Astrocyte of the cerebellum (primary cell): ENCODE measurements around the gene USF2.

Source experiments
- DNase-seq: peaks from one replicate; pipeline ENCODE4 v3.0.0-alpha.2; 2011; ENCODE audit warnings: low read depth
- H3K4me3 ChIP-seq: 2 replicates; pipeline ENCODE4 v1.5.1; 2011; ENCODE audit warnings: mild to moderate bottlenecking, low read depth, low read length, moderate library complexity
- in situ Hi-C: cut with HindIII; loops from 2 replicates; pipeline ENCODE4 v1.10.0; 2017; ENCODE audit warnings: low sequenced_read_pairs
- TF ChIP-seq, protein P1 (sequence below): IDR thresholded peaks from 2 replicates; pipeline ENCODE4 v1.5.1; 2012; ENCODE audit warnings: low read length, low read depth, moderate library complexity, mild to moderate bottlenecking; ENCODE audit errors: missing control alignments

The USF2 gene

DNA sequence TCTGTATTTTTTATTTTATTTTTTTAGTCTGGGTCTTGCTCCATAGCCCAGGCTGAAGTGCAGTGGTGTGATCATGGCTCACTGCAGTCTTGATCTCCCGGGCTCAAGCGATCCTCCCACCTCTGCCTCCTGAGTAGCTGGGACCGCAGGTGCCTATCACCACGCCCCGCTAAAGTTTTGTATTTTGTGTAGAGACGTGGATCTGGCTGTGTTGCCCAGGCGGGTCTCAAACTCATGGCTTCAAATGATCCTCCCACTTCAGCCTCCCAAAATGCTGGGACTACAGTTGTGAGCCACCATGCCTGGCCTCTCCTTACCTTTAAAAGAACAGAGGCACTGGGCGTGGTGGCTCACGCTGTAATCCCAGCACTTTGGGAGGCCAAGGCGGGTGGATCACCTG lies 19.0 kb downstream of the USF2 start:
- DNase-seq = no peak
- no peak overlapping the region for H3K4me3 ChIP-seq
- TF ChIP-seq, protein P1, sequence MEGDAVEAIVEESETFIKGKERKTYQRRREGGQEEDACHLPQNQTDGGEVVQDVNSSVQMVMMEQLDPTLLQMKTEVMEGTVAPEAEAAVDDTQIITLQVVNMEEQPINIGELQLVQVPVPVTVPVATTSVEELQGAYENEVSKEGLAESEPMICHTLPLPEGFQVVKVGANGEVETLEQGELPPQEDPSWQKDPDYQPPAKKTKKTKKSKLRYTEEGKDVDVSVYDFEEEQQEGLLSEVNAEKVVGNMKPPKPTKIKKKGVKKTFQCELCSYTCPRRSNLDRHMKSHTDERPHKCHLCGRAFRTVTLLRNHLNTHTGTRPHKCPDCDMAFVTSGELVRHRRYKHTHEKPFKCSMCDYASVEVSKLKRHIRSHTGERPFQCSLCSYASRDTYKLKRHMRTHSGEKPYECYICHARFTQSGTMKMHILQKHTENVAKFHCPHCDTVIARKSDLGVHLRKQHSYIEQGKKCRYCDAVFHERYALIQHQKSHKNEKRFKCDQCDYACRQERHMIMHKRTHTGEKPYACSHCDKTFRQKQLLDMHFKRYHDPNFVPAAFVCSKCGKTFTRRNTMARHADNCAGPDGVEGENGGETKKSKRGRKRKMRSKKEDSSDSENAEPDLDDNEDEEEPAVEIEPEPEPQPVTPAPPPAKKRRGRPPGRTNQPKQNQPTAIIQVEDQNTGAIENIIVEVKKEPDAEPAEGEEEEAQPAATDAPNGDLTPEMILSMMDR = no peak
- in situ Hi-C loops = no loop called here

DNA sequence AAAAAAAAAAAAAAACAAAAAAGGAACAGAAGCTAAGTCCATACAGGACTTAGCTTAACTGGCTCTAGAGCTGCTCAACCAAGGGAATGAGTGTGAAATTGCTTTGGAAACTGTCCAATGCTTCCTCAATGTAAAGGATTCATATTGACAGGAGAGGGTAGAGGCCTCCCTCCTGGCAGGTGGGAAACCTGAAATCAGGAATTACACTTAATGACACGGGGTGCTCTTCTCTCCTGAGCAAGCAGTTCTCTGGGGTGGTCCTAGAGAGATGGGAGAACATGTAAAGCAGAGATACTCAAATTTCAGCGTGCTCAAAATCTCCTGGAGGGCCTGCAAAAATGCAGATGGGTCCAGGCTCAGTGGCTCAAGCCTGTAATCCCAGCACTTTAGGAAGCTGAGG lies 19.6 kb downstream of the USF2 start:
- no peak for DNase-seq
- H3K4me3 ChIP-seq = no peak overlapping the region
- in situ Hi-C loops = no loop called here
- TF ChIP-seq, protein P1 = no peak

DNA sequence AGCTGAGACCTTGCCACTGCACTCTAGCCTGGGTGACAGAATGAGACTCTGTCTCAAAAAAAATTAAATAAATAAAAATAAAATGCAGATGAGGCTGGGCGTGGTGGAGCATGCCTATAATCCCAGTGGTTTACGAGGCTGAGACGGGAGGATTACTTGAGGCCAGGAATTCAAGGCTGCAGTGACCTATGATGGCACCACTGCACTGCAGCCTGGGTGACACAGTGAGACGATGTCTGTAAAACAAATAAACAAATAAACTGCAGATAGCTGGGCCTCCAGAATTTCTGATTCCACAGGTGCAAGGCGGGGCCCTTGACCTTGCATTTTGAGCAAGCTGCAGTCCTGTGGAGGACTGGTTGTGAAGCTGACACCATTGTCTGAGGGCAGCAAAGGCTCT lies 20.1 kb downstream of the USF2 start:
- in situ Hi-C loops = no loop called here
- H3K4me3 ChIP-seq = no peak overlapping the region
- no peak for DNase-seq
- TF ChIP-seq, protein P1 = no peak

DNA sequence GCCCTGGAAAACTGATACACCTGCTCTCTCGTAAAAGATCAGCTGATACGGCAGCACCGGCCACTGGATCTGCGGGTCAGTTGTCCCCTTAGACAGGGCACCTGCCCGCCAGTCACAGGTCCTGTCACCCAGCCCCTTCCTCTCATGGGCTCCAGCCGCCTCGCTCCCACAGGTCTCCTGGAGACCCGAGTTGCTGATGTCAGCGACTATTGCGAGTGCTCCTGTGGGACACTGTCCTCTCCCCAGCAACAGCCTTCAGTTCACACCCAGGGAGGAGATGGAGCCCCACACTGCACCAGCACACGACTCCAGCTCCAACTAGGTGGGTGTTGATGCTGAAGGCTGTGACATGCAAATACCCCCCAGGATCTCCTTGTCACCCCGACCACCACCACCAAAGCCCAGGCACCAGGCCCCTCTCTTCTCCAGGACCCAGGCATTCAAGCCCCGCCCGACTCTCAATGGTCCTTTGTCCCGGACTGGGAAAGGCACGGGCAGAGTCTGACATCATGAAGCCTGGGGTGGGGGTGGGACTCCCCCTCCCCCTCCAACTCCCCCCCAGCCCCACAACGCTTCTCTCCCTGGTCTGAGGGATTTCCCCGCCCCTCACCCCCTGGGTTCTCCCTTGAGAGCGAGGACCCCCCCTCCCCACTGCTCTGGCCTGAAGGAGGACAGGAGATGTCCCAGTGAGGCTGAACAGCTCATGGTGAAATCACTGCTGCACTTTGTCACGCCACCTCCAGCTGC lies 21.8 kb downstream of the USF2 start:
- DNase-seq = no peak
- in situ Hi-C loops = no loop called here
- H3K4me3 ChIP-seq = no peak overlapping the region
- TF ChIP-seq, protein P1 = no peak

DNA sequence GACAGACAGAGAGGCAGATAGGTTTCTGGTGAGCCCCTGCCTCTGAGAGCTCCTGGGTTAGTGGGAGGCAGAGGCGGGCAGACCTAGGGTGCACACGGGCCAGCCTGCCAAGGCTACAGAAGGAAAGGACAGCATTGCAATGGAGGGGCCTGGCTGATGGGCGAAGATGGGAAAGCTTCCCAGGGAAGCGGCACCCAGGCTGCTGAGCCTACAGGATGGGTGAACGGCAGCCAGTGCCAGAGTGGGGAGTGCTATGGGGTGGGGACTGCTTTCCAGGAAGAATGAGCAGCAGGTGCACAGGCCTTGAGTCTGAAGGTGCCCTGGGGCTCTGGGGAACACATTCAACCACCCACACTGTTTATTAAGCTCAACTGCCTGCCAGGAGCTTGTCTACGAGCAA lies 22.5 kb downstream of the USF2 start:
- in situ Hi-C loops = no loop called here
- TF ChIP-seq, protein P1 = no peak
- H3K4me3 ChIP-seq = no peak overlapping the region
- no peak for DNase-seq

DNA sequence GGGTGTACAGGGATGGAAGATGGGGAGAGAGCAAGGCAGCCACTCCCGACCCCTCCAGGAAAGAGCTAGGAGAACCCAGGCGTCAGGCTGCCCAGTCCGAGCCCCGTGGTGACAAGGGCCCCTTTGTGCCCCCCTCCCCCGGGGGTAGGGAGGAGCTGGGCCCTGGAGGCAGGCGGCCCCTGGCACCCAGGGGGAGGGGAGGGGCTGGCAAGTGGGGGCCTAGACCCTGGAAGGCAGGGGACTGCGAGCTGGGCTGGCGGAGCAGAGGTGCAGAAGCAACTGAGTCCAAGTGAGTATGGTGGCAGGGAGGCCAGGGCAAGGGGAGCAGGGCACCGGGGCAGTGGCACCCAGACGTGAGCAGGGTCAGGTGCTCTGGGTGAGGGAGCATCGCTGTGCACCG lies 23.2 kb downstream of the USF2 start, which contains the start of gene MAG:
MAG (plus strand) TSS at position 246 of the 400 bp plus-strand sequence. CDS start 3,248 bp downstream, outside the sequence.
- TF ChIP-seq, protein P1 = no peak
- no peak within 1 kb of the TSS for H3K4me3 ChIP-seq
- in situ Hi-C loops = no loop called here
- no peak for DNase-seq
